ENCODE measurements around the gene OR10A2.
A peak's percentile ranks its signal among the peaks of the same experiment; 100 is the strongest.
"Not testable (repeated sequence)": the region's sequence is repeated elsewhere in the genome, so short reads cannot be mapped to it uniquely, and the experiment has no call there.

OR10A2 gene

GRCh38 chr11:6862961-6863360 is at the start of gene OR10A2:
Gene OR10A2, plus strand, starts transcription at chr11:6863057. Its CDS starts 6,698 bp downstream, at chr11:6869755.
- no peak for DNase-seq

GRCh38 chr11:6813656-6814055 is 49.2 kb upstream of the OR10A2 start:
- DNase-seq: no peak

GRCh38 chr11:6817694-6818093 is 45.2 kb upstream of the OR10A2 start:
- DNase-seq: no peak

GRCh38 chr11:6818967-6819366 is 43.9 kb upstream of the OR10A2 start:
- no peak for DNase-seq

GRCh38 chr11:6824136-6824823 is 38.6 kb upstream of the OR10A2 start:
- DNase-seq: peak; percentile 6

GRCh38 chr11:6825231-6825744 is 37.6 kb upstream of the OR10A2 start:
- no peak for DNase-seq

GRCh38 chr11:6828103-6828502 is 34.8 kb upstream of the OR10A2 start:
- no peak for DNase-seq

GRCh38 chr11:6833356-6833755 is 29.5 kb upstream of the OR10A2 start:
- DNase-seq: no peak

GRCh38 chr11:6834021-6834420 is 28.8 kb upstream of the OR10A2 start:
- DNase-seq: no peak

- no peak for DNase-seq
Measured at GRCh38 chr11:6841694-6842093, 21.2 kb upstream of the OR10A2 start.

- no peak for DNase-seq
Measured at GRCh38 chr11:6843670-6844069, 19.2 kb upstream of the OR10A2 start.

GRCh38 chr11:6844356-6844755 is 18.5 kb upstream of the OR10A2 start:
- DNase-seq: no peak

- no peak for DNase-seq
Measured at GRCh38 chr11:6845383-6845782, 17.5 kb upstream of the OR10A2 start, which contains the start of gene OR10A5. Gene OR10A5, plus strand, starts transcription at chr11:6845683. Its CDS starts 0 bp downstream, at chr11:6845683.

- DNase-seq: no peak
Measured at GRCh38 chr11:6850526-6850925, 12.3 kb upstream of the OR10A2 start.

- DNase-seq: not testable (repeated sequence)
Measured at GRCh38 chr11:6854801-6855200, 8.1 kb upstream of the OR10A2 start.

GRCh38 chr11:6855971-6856541 is 6.8 kb upstream of the OR10A2 start:
- DNase-seq: no peak

GRCh38 chr11:6856871-6857270 is 6.0 kb upstream of the OR10A2 start:
- DNase-seq: no peak

- DNase-seq: no peak
Measured at GRCh38 chr11:6864438-6864837, 1.6 kb downstream of the OR10A2 start.

- DNase-seq: no peak
Measured at GRCh38 chr11:6871278-6871677, 8.4 kb downstream of the OR10A2 start.

GRCh38 chr11:6875761-6876160 is 12.9 kb downstream of the OR10A2 start:
- no peak for DNase-seq

- DNase-seq: no peak
Measured at GRCh38 chr11:6876325-6876724, 13.5 kb downstream of the OR10A2 start, which contains the start of gene OR10A4. Gene OR10A4, plus strand, starts transcription at chr11:6876625. Its CDS starts 23 bp downstream, at chr11:6876648.

GRCh38 chr11:6876914-6877313 is 14.1 kb downstream of the OR10A2 start:
- DNase-seq: no peak

- no peak for DNase-seq
Measured at GRCh38 chr11:6882751-6883150, 19.9 kb downstream of the OR10A2 start.

GRCh38 chr11:6887711-6888110 is 24.9 kb downstream of the OR10A2 start:
- DNase-seq: not testable (repeated sequence)

Data from RPMI8226 (cell line).